T-helper 22 cell (primary cell): ENCODE results near the gene REPS1.

ENCODE experiments used
- DNase-seq: peaks from one replicate; pipeline ENCODE4 v3.0.0-alpha.2; 2020; ENCODE audit warnings: low read depth

REPS1 gene

DNA sequence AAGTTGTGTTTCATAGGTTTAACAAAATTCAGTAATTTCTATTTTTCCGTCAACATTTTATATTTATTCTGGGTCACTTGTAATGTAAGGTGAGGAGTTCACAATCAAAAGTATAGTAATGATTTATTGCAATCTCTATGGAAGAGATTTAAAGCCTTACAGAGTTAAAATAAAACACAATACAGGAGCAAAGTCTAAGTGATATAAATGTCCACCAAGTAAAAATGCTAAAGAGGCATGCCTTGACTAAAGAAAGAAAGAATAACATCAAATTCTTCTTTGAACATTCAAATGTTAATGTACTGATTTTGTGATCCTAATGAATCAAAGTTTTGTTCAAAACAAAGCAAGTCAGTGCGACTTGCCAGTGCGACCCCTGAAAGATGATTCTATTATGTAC, 61.5 kb downstream of the REPS1 start:
- DNase-seq, result no peak

DNA sequence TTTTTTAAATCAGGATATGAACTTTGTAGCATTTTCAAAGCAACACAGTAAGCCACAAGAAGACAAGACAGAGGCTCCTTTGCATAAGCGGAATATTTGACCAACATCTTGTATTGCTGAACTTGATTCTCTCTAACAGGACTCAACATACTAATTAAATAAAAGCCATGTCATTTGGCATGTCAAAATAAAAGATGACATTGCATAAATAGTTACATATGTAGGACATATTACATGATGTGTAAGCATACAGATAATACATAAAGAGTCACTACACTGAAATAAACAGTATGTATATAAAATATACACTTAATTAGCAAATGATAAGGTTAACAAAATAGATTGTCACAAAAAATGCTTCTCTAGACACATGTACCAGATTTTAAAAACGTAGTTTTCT, 62.2 kb downstream of the REPS1 start:
- no peak for DNase-seq

DNA sequence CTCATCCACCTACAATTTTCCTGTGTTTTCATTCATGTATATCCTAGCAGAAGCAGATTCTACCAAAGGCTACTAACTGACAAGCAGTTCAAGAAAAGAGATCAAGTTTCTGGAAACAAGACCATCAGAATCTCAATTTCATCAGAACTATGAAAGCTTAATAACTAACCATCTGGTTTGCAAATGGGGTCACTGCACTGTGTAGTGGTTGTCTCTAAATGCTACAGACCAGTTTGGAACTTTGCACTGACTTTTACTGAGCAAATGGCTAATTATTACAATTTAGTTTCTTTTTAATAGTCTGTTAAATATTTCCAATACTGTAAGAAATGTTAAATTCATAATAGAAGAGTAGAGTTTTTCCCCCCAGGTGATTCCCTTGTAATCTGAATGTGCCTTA, 64.5 kb downstream of the REPS1 start:
- DNase-seq, result no peak

DNA sequence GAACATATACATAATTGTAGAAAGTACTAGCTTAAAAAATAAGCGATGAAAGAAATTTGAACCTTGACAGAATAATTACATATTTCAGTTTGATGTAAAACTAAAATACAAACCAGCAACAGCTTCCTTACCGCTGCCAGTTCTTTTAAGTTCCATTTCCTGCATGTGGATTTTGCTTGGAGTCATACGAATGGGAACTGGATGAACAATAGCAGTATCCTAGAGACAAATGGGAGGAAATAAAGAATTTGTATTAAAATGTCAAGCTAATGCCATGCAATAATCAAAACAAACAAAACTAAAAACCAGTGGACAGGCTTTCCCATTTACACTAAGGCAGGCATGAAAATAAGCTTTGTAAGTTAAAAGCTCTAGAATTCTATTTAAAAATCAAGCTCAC, 67.1 kb downstream of the REPS1 start:
- DNase-seq, result no peak

DNA sequence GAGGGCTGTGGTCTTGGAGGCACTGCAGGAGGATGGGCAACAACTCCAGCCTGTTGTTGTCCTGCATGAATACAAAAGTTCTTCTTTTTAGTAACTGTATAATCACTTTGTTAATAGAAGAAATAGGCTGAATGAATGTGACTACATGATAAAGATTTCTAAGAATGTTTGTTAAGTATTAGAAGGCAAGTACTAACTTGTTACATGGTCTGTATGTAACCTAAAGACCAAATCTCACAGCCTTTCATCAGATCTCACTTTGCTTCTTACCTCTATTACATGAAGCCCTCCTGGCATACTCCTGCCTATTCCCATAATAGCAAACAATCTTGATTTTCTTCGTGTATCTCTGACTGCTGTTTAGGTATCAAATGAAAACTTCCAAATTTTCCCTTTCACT, 73.4 kb downstream of the REPS1 start:
- DNase-seq, result no peak

DNA sequence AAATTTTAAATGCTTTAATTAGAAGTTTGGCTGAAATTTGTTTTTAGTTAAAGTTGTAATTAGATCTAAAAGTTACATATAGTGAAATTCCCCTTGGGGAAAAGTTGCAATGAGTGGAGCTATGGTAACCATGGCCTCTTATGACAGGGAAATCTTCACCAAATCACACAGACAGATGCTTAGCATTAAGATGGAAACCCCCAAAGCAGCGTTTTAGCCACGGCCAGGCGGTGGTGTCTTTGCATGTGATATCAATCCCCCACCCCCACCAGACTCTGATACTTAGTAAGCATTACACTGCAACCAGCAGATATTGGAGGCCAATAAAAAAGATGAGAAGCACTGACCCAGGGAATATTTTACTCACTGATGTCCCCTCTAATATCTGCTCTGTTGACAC, 75.7 kb downstream of the REPS1 start:
- no peak for DNase-seq

DNA sequence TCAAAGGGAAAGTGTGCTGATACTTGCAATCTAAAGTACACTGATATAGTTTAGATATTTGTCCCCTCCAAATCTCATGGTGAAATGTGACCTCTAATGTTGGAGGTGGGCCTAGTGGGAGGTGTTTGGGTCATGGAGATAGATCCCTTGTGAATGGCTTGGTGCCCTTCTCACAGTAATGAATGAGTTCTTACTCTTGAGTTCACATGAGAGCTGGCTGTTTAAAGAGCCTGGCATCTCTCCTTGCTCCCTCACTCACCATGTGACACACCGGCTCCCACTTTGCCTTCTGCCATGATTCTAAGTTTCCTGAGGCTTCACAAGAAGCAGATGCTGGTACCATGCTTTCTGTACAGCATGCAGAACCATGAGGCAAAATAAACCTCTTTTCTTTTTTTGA, 78.1 kb downstream of the REPS1 start:
- DNase-seq, result no peak

DNA sequence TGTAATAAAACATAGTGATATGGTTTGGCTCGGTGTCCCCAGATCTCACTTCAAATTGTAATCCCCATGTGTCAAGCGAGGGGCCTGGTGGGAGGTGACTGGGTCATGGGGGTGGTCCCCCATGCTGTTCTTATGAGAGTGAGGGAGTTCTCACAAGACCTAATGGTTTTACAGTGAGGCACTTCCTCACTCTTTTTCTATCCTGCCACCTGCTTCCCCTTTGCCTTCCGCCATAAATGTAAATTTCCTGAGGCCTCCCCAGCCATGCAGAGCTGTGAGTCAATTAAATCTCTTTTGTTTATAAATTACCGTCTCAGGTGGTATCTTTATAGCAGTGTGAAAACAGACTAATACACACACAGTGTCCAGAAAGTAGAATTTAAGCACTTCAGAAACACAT, 78.5 kb downstream of the REPS1 start:
- DNase-seq, result no peak

DNA sequence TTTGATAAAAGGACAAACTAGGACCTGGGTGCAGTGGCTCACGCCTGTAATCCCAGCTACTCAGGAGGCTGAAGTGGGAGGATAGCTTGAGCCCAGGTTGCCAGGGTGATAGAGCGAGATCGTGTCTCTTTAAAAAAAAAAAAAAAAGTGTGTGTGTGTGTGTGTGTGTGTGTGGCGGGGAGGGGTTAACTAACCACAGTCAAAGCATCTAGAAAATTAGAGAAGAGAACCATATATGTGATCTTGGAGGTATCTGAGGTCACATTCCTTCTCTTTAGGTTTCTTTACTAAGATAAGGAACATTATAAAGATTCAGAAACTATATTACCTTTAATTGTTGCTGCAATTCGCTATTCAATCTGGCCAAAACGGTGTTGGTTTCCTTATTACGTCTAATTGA, 80.9 kb downstream of the REPS1 start:
- no peak for DNase-seq

DNA sequence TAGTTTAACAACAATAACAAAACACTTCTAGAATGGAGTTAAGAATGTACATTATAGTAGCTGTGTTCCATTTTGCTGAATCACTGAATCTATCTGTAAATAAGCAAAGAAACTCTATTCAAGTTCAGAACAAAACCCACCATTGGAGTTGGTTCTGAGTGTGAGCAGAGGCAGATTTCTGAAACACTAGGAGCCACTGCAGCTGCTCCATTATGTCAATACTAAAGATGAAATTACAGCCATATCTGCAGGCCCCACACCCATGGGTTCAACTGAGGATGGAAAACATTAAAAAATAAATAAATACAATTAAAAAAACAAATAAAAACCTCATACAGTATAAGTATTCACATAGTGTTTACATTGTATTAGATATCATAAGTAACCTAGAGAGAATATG, 91.0 kb downstream of the REPS1 start:
- no peak for DNase-seq

DNA sequence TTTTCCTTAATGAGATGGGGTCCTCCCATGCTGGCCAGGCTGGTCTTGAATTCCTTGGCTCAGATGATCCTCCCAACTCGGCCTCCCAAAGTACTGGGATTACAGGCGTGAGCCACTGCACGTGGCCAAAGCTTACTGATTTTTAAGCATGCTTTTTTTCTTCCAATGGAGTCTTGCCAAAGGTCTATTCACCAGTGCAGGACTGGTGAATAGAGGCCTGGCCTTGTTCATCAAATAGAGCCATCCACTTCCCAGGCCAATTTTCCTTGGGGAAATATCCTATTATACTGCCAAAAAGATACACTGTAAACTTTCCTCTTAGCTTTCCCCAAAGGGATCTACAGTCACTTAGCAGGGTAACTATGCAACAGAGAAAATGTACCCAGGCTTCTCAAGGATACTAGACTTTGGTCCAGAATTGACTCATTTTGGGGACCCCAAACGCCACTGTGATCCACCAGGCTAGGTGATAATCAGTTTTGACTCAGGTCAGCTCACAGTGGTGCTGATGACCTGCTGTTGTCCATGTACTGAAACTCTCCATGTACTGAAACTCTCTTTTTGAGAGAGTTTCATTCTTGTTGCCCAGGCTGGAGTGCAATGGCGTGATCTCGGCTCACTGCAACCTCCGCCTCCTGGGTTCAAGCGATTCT, 91.8 kb downstream of the REPS1 start:
- DNase-seq, result no peak

DNA sequence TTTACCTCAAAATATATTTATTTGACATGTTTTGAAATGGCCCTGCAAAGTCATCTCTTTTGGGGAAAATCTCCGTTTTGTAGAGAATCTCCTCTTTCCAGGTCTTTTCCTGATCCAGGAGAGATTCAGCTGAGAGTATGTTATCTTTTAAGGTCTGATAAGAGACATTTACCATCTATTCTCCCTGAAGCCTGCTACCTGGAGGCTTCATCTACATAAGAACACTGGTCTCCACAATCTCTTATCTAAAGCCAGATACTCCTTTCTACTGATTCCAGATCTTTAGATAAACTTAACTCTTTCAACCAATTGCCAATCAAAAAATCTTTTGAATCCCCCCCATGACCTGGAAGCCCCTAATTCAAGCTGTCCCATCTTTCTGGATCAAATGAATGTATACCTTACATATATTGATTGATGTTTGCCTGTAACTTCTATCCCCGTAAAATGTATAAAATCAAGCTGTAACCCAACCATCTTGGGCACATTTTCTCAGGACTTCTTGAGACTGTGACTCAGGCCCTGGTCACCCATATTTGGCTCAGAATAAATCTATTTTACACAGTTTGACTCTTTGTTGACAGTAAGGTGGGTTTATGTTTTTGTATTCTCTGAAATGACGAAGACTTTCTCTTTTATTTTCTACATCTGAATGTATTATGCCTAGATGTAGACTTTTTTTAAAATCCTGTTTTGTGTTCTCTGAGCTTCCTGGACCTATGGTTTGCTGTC, 96.6 kb downstream of the REPS1 start:
- DNase-seq, result no peak

DNA sequence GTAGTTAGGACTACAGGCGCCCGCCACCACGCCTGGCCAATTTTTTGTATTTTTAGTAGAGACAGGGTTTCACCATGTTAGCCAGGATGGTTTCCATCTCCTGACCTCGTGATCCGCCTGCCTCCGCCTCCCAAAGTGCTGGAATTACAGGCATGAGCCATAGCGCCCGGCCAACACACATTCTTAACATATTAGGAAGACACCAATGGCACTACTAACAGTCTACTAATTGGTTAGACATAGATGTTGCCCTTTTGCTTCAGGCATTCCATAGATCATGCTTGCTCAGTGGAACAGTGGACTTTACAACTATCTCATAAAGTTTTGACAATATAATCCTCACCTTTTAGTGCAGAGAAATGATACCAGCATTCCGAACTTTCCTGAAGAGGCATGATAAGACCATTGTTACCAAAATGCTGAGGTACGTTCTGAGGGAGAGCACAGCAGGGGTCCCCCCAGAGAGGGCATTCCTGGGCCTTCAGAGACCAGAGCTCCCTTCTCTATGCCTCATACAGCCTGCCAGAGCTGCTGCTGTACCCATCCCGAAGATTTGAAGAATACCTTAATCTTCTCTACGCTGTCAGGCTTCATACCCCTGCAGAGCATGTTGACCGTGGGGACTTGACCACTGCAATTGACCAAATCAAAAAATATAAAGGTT, 102.8 kb downstream of the REPS1 start:
- no peak for DNase-seq

DNA sequence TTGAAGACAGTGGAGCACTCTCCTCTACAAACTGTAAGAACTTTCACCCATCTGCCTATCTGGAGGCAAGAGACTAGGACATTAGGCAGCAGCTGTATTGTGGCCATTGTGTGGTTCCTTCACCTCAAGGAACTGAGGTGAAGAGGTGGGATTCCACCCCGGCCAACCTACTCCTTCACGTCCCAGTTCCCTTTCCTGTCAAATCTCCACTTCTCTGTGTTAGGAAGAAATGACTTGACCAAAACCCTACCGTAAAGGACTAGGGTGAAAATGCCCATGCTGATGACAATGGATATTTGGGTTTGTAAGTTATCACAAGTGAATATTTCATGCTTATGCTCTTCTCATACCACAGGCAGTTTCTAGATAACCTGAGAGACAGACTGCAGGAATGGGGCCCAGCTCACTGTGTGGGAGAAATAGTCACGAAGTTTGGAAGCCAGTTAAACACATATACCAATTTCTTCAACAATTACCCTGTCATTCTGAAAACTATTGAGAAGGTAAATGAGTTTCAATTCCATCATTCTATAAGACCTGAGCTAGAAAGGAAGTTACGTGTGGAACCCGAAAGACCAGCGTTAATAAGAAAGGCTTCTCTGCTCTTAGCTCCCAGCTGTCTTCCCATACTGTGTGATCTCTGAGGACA, 105.6 kb downstream of the REPS1 start:
- no peak for DNase-seq

DNA sequence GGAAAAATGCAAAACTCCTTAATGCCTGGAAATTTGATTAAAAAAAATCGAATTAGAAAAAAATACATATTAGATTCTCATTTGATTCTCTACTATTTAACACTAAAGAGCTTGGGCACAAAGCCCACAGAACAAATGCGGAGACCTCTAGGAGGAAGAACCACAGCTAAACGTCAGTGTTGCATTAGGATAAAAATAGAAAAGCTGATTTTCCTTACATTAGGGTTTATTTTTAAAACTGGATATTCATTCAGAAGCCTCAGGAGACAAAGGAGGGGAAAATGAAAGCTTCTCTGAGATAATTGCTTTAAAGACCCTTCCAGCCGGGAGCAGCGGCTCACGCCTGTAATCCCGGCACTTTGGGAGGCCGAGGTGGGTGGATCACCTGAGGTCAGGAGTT, 114.9 kb downstream of the REPS1 start:
- DNase-seq, result no peak

DNA sequence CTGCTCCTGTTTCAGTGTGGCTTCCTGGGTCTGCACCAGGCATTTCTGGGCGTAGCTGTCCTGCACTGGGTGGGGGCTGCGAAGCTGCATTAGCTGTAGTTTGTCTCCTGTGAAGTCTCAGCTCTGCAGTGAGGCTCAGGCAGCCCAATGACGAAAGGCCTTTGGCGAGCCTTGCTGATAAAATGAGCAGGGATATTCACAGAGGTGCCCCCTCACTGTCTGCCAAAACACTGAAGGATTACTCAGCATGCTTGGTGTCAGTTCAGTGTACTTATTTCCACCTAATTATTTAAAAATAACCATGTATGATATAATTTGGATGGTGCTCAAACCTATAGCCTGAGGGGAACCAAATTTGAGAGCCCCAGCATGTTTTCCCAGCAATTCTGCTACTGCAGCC, 118.7 kb downstream of the REPS1 start:
- DNase-seq, result no peak

DNA sequence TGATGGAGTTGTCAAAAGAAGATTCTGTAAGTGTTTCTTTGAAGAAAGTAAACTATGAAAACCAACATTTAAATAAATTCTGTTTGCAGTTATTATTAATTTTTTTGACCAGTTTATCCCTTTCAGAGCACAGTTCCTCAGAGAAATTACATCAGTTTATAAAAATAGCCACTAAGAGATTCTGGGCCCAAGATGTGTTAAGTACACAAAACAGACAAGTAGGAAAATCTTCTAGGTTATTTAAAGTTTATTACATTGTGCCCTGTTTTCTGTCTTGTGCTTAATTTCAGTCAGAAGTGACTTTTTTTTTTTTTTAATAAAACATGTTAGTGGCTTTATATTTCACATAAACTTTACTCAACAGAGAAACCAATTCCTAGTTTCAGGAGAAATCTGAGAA, 119.9 kb downstream of the REPS1 start:
- no peak for DNase-seq

DNA sequence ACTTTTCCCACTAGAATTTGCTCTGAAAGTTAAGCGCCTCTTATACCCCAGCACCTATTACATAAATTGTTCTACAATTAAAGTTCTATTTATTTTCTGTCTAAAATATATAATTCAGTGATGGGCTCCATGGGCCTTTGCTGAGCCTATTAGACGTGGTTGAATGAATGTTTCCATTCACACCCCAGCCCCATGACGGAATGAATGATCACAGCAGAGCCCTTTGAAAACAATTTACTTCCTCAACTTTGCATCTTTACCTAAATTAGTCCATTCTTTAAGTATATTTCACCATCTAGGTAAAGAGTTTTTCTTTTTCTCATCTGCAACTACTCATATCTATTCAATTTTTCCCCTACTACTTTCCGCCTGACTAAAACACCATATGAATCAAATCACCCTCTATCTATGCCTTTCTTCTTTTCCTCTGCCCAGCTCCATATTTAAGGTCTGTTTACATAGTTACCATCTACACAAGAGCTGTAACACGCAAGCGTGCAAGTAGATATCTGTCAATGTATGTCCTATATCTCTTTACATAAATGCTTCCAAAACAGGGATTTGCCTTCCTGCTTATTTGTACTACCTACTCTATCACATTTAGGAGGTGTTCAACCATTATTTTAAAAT, 122.5 kb downstream of the REPS1 start:
- DNase-seq, result no peak

DNA sequence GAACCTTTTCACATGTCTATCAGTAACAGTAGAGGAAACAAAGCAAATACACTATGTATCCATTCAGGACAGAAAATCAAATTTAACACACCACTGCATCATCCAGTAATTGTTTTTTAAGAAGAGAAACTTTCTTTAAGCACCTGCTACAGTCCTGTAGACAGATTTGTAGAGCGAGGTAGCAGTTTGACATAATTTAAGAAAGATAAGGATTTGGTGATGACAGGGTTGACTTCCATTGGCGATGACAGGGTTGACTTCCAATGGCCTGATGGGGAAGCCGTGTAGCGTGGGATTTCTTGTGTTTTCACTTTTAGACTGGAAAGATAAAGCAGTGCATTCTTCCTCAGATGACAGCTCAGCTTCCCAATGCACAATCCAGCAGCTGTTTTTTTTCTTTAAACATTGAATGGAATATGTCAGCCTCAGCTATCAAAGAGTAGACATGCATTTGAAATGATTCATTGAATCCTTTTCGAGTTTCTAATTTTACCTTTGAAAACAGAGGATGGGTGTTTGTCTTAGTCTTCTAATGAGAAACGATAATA, 123.6 kb downstream of the REPS1 start:
- DNase-seq, result no peak

DNA sequence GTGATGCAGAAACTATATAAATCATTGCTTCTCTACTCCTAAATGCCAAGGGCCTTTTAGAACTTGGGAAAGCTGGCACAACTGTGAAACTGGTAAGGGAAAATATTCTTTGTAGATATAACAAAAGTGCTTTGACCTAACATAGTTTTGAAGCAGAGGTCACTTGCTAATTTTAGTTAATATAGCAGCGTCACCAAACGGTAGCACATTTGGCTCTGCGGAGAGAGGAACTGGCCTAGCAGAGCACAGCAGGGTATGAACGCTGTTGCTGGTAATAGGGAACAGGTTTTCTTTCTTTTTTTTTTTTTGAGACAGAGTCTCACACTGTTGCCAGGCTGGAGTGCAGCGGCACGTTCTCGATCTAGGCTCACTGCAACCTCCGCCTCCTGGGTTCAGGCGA, 124.7 kb downstream of the REPS1 start:
- no peak for DNase-seq

DNA sequence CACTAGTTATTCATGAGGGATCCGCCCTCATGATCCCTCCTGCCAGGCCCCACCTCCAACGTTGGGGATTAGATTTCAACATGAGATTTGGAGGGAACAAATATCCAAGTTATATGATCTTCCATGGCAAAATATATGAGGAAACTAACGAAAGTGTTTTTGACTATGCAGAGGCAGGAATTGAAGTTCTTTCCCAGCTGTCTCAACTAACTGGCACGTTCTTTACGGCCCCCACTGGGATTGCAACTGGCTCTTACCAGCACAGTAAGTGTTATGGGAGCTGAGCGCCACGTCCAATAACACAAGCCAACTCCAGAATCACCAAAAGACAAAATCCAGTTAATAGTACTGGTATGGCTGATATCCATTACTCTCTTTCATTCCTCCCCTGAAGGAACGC, 125.6 kb downstream of the REPS1 start:
- no peak for DNase-seq

DNA sequence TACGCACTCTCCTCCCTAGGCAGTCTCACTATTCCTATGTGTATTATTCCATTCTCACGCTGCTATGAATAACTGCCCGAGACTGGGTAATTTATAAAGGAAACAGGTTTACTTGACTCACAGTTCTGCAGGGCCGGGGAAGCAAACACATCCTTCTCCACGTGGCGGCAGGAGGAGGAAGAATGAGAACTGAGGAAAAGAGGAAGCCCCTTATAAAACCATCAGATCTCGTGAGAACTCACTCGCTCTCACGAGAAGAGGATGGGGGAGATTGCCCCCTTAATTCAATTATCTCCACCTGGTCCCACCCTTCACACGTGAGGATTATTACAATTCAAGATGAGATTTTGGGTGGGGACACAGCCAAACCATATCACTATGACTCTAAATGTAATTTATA, 130.3 kb downstream of the REPS1 start:
- no peak for DNase-seq
